ENCODE measurements around the gene NKAPD1.
"Not testable (repeated sequence)": the region's sequence is repeated elsewhere in the genome, so short reads cannot be mapped to it uniquely, and the experiment has no call there.

The NKAPD1 gene

GRCh38 chr11:112086422-112087191 lies 12.5 kb downstream of the NKAPD1 start, which contains the start of the genes SDHD and TIMM8B:
Gene SDHD, plus strand, starts transcription at chr11:112086873. Its CDS starts 35 bp downstream, at chr11:112086908.
Gene TIMM8B, minus strand, starts transcription at chr11:112086756. Its CDS starts 33 bp downstream, at chr11:112086723.
- DNase-seq = peak; percentile 93

- no peak for DNase-seq
Measured at GRCh38 chr11:112087212-112087611, 13.1 kb downstream of the NKAPD1 start.

GRCh38 chr11:112095302-112095701 lies 21.2 kb downstream of the NKAPD1 start:
- DNase-seq = not testable (repeated sequence)

- DNase-seq = no peak
Measured at GRCh38 chr11:112096194-112096593, 22.1 kb downstream of the NKAPD1 start.

GRCh38 chr11:112097734-112098528 lies 23.8 kb downstream of the NKAPD1 start:
- no peak for DNase-seq

- no peak for DNase-seq
Measured at GRCh38 chr11:112100462-112100861, 26.4 kb downstream of the NKAPD1 start.

- no peak for DNase-seq
Measured at GRCh38 chr11:112103446-112103845, 29.3 kb downstream of the NKAPD1 start.

GRCh38 chr11:112106070-112106469 lies 32.0 kb downstream of the NKAPD1 start:
- DNase-seq = no peak

- DNase-seq = no peak
Measured at GRCh38 chr11:112113539-112114457, 39.7 kb downstream of the NKAPD1 start.

GRCh38 chr11:112114460-112114859 lies 40.4 kb downstream of the NKAPD1 start:
- DNase-seq = no peak

GRCh38 chr11:112115386-112115785 lies 41.3 kb downstream of the NKAPD1 start:
- DNase-seq = no peak

GRCh38 chr11:112118176-112118575 lies 44.1 kb downstream of the NKAPD1 start:
- no peak for DNase-seq

- no peak for DNase-seq
Measured at GRCh38 chr11:112121981-112122615, 48.0 kb downstream of the NKAPD1 start.

GRCh38 chr11:112123129-112123528 lies 49.0 kb downstream of the NKAPD1 start:
- no peak for DNase-seq

GRCh38 chr11:112127056-112127455 lies 53.0 kb downstream of the NKAPD1 start:
- no peak for DNase-seq

- no peak for DNase-seq
Measured at GRCh38 chr11:112128483-112129121, 54.5 kb downstream of the NKAPD1 start.

GRCh38 chr11:112129656-112130055 lies 55.6 kb downstream of the NKAPD1 start:
- no peak for DNase-seq

GRCh38 chr11:112132737-112133136 lies 58.6 kb downstream of the NKAPD1 start:
- no peak for DNase-seq

GRCh38 chr11:112134473-112134872 lies 60.4 kb downstream of the NKAPD1 start:
- no peak for DNase-seq

All from activated CD4-positive, alpha-beta T cell treated with anti-CD3 and anti-CD28 coated beads for 1 hour (primary cell).